DOHH2 (cell line): ENCODE results near the gene RXRA.

Experiments
- H3F3A ChIP-seq: fragments of 200-600 bp; sonication (generic), shearing (Covaris generic); 2 replicates; pipeline ENCODE4 v1.6.0; 2016; ENCODE audit warnings: antibody characterized with exemption, mild to moderate bottlenecking; ENCODE audit not compliant: control insufficient read depth, insufficient read depth
- H3K27ac ChIP-seq: fragments of 200-600 bp; sonication (generic); 2 replicates; pipeline ENCODE4 v1.5.1; 2014; ENCODE audit warnings: low read depth, mild to moderate bottlenecking, low read length, moderate library complexity
- H3K27me3 ChIP-seq: fragments of 200-600 bp; sonication (generic); 2 replicates; pipeline ENCODE4 v1.6.1; 2014; ENCODE audit warnings: mild to moderate bottlenecking, low read length, mixed read lengths; ENCODE audit not compliant: control insufficient read depth
- H3K36me3 ChIP-seq: fragments of 200-600 bp; sonication (generic); 2 replicates; pipeline ENCODE4 v1.6.1; 2014; ENCODE audit warnings: mild to moderate bottlenecking, low read length, moderate library complexity, mixed read lengths; ENCODE audit not compliant: control insufficient read depth
- H3K4me1 ChIP-seq: fragments of 200-600 bp; sonication (generic); 2 replicates; pipeline ENCODE4 v1.6.1; 2014; ENCODE audit warnings: mild to moderate bottlenecking, low read length, mixed read lengths; ENCODE audit not compliant: control insufficient read depth
- H3K4me2 ChIP-seq: fragments of 200-600 bp; sonication (generic); 2 replicates; pipeline ENCODE4 v1.6.0; 2014; ENCODE audit warnings: mild to moderate bottlenecking, low read length, moderate library complexity
- H3K4me3 ChIP-seq: fragments of 200-600 bp; sonication (generic); 2 replicates; pipeline ENCODE4 v1.5.1; 2014; ENCODE audit warnings: mild to moderate bottlenecking, low read length, mixed read lengths
- H3K79me2 ChIP-seq: fragments of 200-600 bp; sonication (generic); 2 replicates; pipeline ENCODE4 v1.6.1; 2014; ENCODE audit warnings: mild to moderate bottlenecking, low read length, mixed read lengths; ENCODE audit not compliant: control insufficient read depth
- H3K9me2 ChIP-seq: fragments of 200-600 bp; sonication (generic); replicated peaks from 2 replicates; pipeline ENCODE4 v1.6.1; 2014; ENCODE audit warnings: mild to moderate bottlenecking, low read length, mixed read lengths; ENCODE audit not compliant: control insufficient read depth
- H3K9me3 ChIP-seq: fragments of 200-600 bp; sonication (generic); 2 replicates; pipeline ENCODE4 v1.6.1; 2014; ENCODE audit warnings: antibody characterized with exemption, low read length, mixed read lengths; ENCODE audit not compliant: control insufficient read depth, insufficient read depth
- H4K20me1 ChIP-seq: fragments of 200-600 bp; sonication (generic); 2 replicates; pipeline ENCODE4 v1.6.0; 2014; ENCODE audit warnings: low read depth, mild to moderate bottlenecking, antibody characterized with exemption, low read length, moderate library complexity; ENCODE audit not compliant: control insufficient read depth, insufficient read depth
- EZH2phosphoT487 ChIP-seq: fragments of 200-600 bp; sonication (generic); IDR thresholded peaks from 2 replicates; pipeline ENCODE4 v1.6.1; 2017; ENCODE audit warnings: borderline replicate concordance, mild to moderate bottlenecking, antibody characterized with exemption, low read length, moderate library complexity, mixed read lengths
- TF ChIP-seq, protein P1 (sequence below): fragments of 200-600 bp; sonication (generic); IDR thresholded peaks from one replicate; pipeline ENCODE4 v1.5.1; 2014; ENCODE audit warnings: antibody characterized with exemption, mild to moderate bottlenecking, low read depth, low read length; ENCODE audit not compliant: poor library complexity, severe bottlenecking

RXRA gene

DNA sequence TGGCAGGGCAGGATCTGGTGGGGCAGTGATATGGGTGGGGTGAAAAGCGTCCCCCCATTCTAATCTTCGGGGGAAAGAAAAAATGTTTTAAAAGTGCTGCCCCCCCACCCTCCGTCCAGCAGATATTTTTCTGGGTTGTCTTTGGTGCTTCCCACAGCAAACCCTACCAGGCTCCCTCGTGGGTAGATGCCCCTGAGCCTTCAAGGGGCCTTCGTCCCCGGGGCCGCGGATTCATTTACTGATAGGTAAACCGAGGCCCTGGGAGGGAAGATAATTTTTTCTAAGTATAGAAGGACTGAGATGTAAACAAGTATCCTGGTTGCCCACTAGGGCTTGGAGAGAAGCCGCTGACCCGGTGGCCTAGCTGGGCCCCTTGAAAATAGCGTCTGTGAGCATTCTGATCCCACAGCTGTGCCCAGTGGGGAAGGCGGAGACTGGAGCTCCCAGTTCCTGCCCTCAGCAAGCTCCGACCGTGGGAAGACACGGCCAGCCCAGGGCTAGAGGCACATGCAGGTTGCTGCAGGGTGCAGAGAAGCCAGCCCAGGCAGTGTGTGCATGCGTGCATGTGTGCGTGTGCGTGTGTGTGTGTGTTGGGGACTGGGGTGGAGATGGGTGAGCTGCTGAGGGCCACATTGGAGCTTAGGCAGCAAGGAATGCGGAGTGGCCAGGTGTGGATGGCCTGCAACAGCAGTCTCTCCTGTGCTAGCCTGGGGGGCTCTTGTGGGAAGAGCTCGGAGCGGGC, 6.0 kb upstream of the RXRA start:
- no peaks in the 10 kb centered on the region for H3K9me2 ChIP-seq
- no peaks in the 10 kb centered on the region for H3K79me2 ChIP-seq
- H3K27ac ChIP-seq = no peak overlapping the region
- no peaks in the 10 kb centered on the region for H3K9me3 ChIP-seq
- no peak overlapping the region for H3K4me2 ChIP-seq
- TF ChIP-seq, protein P1, sequence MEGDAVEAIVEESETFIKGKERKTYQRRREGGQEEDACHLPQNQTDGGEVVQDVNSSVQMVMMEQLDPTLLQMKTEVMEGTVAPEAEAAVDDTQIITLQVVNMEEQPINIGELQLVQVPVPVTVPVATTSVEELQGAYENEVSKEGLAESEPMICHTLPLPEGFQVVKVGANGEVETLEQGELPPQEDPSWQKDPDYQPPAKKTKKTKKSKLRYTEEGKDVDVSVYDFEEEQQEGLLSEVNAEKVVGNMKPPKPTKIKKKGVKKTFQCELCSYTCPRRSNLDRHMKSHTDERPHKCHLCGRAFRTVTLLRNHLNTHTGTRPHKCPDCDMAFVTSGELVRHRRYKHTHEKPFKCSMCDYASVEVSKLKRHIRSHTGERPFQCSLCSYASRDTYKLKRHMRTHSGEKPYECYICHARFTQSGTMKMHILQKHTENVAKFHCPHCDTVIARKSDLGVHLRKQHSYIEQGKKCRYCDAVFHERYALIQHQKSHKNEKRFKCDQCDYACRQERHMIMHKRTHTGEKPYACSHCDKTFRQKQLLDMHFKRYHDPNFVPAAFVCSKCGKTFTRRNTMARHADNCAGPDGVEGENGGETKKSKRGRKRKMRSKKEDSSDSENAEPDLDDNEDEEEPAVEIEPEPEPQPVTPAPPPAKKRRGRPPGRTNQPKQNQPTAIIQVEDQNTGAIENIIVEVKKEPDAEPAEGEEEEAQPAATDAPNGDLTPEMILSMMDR = no peak
- no peaks in the 10 kb centered on the region for H3F3A ChIP-seq
- H4K20me1 ChIP-seq = no peaks in the 10 kb centered on the region
- no peak overlapping the region for H3K4me3 ChIP-seq
- H3K4me1 ChIP-seq = no peaks in the 10 kb centered on the region
- H3K36me3 ChIP-seq = no peaks in the 10 kb centered on the region
- no peaks in the 10 kb centered on the region for H3K27me3 ChIP-seq

DNA sequence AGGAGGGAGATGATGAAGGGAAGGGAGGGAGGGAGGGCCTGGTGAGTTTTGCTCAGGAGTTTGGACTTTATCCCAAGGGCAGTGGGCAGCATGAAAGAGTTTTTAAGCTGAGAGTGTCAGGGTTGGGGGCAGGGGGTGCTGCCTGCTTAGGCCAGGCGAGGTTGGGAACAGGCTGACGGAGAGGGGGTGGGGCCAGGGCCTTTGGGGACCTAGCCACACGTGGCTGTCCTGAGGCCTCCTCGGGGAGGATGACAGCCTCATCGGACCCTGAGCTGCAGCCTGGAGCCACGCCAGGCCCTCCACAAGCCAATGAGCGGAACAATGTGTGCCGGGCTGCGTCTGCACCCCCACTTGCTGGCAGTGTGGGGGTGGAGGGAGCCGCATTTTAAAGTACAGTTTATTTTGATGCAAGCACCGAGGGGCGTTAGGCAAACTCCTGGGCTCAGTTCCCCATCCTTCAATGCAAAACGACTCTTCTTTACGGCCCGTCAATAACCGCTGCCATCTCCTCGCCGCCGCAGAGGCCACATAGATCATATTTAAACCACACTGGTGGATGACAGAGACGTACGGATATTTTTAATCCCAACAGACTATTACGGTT, 5.3 kb upstream of the RXRA start:
- H3K79me2 ChIP-seq = no peaks in the 10 kb centered on the region
- no peaks in the 10 kb centered on the region for H3F3A ChIP-seq
- no peaks in the 10 kb centered on the region for H3K36me3 ChIP-seq
- H3K4me1 ChIP-seq = no peaks in the 10 kb centered on the region
- H3K9me3 ChIP-seq = no peaks in the 10 kb centered on the region
- no peak overlapping the region for H3K27ac ChIP-seq
- no peak overlapping the region for H3K4me2 ChIP-seq
- H3K4me3 ChIP-seq = no peak overlapping the region
- H3K27me3 ChIP-seq = no peaks in the 10 kb centered on the region
- no peaks in the 10 kb centered on the region for H3K9me2 ChIP-seq
- no peaks in the 10 kb centered on the region for H4K20me1 ChIP-seq
- TF ChIP-seq, protein P1 = no peak
- no peak for TF ChIP-seq EZH2phosphoT487

DNA sequence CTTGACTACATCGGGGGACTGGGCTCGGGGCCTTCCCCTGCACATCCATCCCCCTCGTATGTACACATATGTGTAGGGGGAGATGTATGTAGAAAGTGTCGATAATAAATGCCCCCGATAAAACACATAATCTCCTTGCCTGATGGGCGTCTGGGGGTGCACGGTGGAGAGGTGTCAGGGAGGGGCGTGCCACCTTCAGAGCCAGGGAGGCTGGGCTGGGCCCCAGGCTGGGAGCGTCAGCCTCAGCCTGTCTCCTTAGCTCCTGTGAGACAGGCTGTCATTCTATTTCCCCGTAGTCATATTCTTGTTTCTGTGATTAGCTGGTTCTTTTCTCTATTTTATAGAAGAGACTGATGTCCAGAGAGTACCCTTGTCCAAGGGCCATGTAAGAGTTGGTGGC, 4.7 kb upstream of the RXRA start:
- no peak for TF ChIP-seq EZH2phosphoT487
- Histone ChIP-seq H3K79me2 (no peaks in the 10 kb centered on the region), H3K4me2 (no peak overlapping the region), H3K4me1 (no peaks in the 10 kb centered on the region), H3K4me3 (no peak overlapping the region), H3K9me3 (no peaks in the 10 kb centered on the region), H3K27me3 (no peaks in the 10 kb centered on the region), H3F3A (no peaks in the 10 kb centered on the region), H3K27ac (no peak overlapping the region), H4K20me1 (no peaks in the 10 kb centered on the region), H3K36me3 (no peaks in the 10 kb centered on the region), H3K9me2 (no peaks in the 10 kb centered on the region)
